Measurements from ENCODE around the gene NOC2L. TPM values are rescaled to one million over a fixed set of nuclear protein-coding genes. Genes with fewer than 3 reads are reported as not detected.
"Not testable (repeated sequence)": the region's sequence is repeated elsewhere in the genome, so short reads cannot be mapped to it uniquely, and the experiment has no call there.

The NOC2L gene
- total RNA-seq, 1 donor from 2014 or later, result 180 TPM

DNA sequence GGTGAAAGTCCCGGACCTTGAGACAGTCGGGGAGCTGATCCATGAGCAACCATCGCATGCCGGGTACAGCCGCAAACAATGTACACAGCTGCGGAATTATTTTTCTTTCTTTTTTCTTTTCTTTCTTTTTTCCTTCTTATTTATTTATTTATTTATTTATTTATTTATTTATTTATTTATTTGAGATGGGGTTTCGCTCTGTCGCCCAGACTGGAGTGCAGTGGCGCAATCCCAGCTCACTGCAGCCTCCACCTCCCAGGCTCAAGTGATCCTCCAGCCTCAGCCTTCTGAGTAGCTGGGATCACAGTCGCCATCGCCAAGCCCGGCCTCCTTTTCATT is 25.4 kb upstream of the NOC2L start:
- Mint-ChIP-seq H3K36me3 (ENCODE audit: low read depth) (no peaks in the 10 kb centered on the region), H3K9me3 (no peaks in the 10 kb centered on the region), H3K4me3 (no peak overlapping the region), H3K27ac (no peak overlapping the region), H3K4me1 (ENCODE audit: low read depth) (no peaks in the 10 kb centered on the region), H3K27me3 (ENCODE audit: insufficient read depth) (peaks cover 24% of the 10 kb centered on the region)
- no peak for DNase-seq (ENCODE audit: low spot score)
- intact Hi-C loops (cut with micrococcal nuclease), result loop anchor here (1.0 to 5.0 kb wide), 3 partner anchors 16 to 308 kb away; partner anchors contain the start of gene HES4

GRCh38 chr1:983798-984475 is 24.9 kb upstream of the NOC2L start:
- H3K27ac Mint-ChIP-seq, result no peak overlapping the region
- peak; percentile 43 for DNase-seq (ENCODE audit: low spot score)
- no peaks in the 10 kb centered on the region for H3K4me1 Mint-ChIP-seq (ENCODE audit: low read depth)
- H3K27me3 Mint-ChIP-seq (ENCODE audit: insufficient read depth), result peaks cover 19% of the 10 kb centered on the region
- intact Hi-C loops (cut with micrococcal nuclease), result loop anchor here (1.0 to 5.0 kb wide), 3 partner anchors 17 to 308 kb away; partner anchors contain the start of gene HES4
- H3K4me3 Mint-ChIP-seq, result no peak overlapping the region
- no peaks in the 10 kb centered on the region for H3K9me3 Mint-ChIP-seq
- no peaks in the 10 kb centered on the region for H3K36me3 Mint-ChIP-seq (ENCODE audit: low read depth)

GRCh38 chr1:982765-983436 is 23.8 kb upstream of the NOC2L start:
- Mint-ChIP-seq H3K27ac (no peak overlapping the region), H3K9me3 (no peaks in the 10 kb centered on the region), H3K36me3 (ENCODE audit: low read depth) (no peaks in the 10 kb centered on the region), H3K4me3 (no peak overlapping the region), H3K4me1 (ENCODE audit: low read depth) (no peaks in the 10 kb centered on the region), H3K27me3 (ENCODE audit: insufficient read depth) (peaks cover 13% of the 10 kb centered on the region)
- DNase-seq (ENCODE audit: low spot score), result no peak
- intact Hi-C loops (cut with micrococcal nuclease), result loop anchor here (5.0 kb wide), 1 partner anchor 309 kb away; no protein-coding TSS in a partner anchor

DNA sequence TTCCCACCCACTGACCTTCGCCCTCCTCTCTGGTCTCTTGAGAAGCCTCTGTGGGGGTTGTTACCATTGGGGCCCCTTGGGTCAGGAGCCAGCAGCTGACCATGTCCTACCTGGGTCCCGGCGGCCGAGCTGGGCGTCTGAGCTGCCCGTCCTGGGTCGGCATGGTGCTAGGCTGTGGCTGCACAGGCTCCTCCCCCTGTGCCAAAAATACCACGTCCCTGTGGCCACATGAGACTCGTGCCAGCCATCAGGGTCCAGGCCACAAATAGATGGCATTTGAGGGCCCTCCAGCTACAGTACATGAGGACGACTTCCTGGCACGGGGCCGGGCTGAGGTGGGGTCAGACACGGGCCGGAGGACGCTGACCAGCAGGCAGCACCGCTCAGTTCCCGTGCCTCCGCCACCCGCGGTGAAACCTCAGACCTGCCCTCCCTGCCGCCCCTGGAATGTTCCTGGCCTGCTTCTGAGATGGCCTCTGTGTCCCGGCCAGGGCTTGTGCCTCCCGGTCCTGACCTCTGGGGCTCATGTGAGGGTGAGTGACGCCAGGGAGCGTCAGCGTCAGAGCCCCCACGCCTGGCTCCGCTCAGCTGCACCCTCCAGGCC is 23.0 kb upstream of the NOC2L start, which contains the start of gene PERM1:
Gene PERM1 (minus strand): TSS at position 139 of the 604 bp plus-strand sequence. CDS start 1,064 bp downstream, outside the sequence.
- no peak for DNase-seq (ENCODE audit: low spot score)
- no peak within 1 kb of the TSS for H3K4me3 Mint-ChIP-seq
- no peak within 1 kb of the TSS for H3K27ac Mint-ChIP-seq
- H3K27me3 Mint-ChIP-seq (ENCODE audit: insufficient read depth), result peaks cover 13% of the 10 kb centered on the region
- no peaks in the 10 kb centered on the region for H3K9me3 Mint-ChIP-seq
- intact Hi-C loops (cut with micrococcal nuclease), result loop anchor here (5.0 kb wide), 1 partner anchor 310 kb away; no protein-coding TSS in a partner anchor
- H3K4me1 Mint-ChIP-seq (ENCODE audit: low read depth), result no peaks in the 10 kb centered on the region
- no peaks in the 10 kb centered on the region for H3K36me3 Mint-ChIP-seq (ENCODE audit: low read depth)

GRCh38 chr1:981491-981954 is 22.5 kb upstream of the NOC2L start:
- no peak overlapping the region for H3K27ac Mint-ChIP-seq
- no peak overlapping the region for H3K4me3 Mint-ChIP-seq
- no peaks in the 10 kb centered on the region for H3K36me3 Mint-ChIP-seq (ENCODE audit: low read depth)
- H3K27me3 Mint-ChIP-seq (ENCODE audit: insufficient read depth), result peaks cover 13% of the 10 kb centered on the region
- intact Hi-C loops (cut with micrococcal nuclease), result loop anchor here (5.0 kb wide), 1 partner anchor 311 kb away; no protein-coding TSS in a partner anchor
- no peaks in the 10 kb centered on the region for H3K4me1 Mint-ChIP-seq (ENCODE audit: low read depth)
- no peaks in the 10 kb centered on the region for H3K9me3 Mint-ChIP-seq
- no peak for DNase-seq (ENCODE audit: low spot score)

DNA sequence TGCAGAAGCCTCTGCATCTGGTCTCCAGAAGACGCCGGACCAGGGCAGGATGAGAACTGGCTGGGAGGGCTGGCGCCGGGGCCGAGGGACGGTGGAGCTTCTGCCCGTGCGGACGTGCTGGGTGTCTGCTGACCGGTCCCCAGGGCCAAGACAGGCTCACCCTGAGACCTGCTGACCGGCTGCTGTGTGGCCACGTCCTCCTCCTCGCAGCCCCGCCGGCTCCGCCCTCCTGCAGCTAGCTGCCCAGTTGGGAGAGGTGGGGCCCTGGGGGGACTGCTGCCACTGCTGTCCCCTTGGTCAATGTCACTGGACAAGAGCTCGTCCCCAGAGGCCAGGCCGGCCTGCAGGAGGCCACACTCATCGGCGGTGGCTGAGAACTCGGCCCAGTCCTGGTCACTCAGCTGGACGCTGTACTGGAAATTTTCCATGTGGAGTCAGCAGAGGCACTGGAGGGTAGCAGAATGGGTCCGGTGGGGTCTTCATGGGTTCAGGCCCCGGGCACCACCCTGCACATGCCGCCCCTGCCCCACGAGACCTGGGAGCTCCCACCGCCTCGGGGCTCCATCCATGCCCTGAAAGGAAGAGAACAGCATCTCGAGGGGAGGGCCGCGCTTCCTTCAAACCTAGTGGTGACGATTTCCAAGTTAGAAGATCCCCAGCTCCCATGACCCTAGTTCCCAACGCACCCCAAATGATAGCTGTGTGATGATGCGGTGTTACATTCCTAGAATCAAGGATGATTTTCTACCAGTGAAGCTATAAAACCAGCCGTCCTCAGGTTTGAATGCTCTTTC is 21.7 kb upstream of the NOC2L start:
- intact Hi-C loops (cut with micrococcal nuclease), result loop anchor here (5.0 kb wide), 1 partner anchor 312 kb away; no protein-coding TSS in a partner anchor
- Mint-ChIP-seq H3K9me3 (no peaks in the 10 kb centered on the region), H3K4me3 (no peak overlapping the region), H3K27ac (no peak overlapping the region), H3K4me1 (ENCODE audit: low read depth) (no peaks in the 10 kb centered on the region), H3K27me3 (ENCODE audit: insufficient read depth) (peaks cover 13% of the 10 kb centered on the region), H3K36me3 (ENCODE audit: low read depth) (no peaks in the 10 kb centered on the region)
- no peak for DNase-seq (ENCODE audit: low spot score)

- Mint-ChIP-seq H3K36me3 (ENCODE audit: low read depth) (no peaks in the 10 kb centered on the region), H3K9me3 (no peaks in the 10 kb centered on the region), H3K4me1 (ENCODE audit: low read depth) (no peaks in the 10 kb centered on the region), H3K4me3 (no peak overlapping the region), H3K27ac (no peak overlapping the region), H3K27me3 (ENCODE audit: insufficient read depth) (peaks cover 15% of the 10 kb centered on the region)
- DNase-seq (ENCODE audit: low spot score), result no peak
- intact Hi-C loops (cut with micrococcal nuclease), result loop anchor here (5.0 kb wide), 1 partner anchor 312 kb away; no protein-coding TSS in a partner anchor
Measured at GRCh38 chr1:980137-980571, 21.1 kb upstream of the NOC2L start.

DNA sequence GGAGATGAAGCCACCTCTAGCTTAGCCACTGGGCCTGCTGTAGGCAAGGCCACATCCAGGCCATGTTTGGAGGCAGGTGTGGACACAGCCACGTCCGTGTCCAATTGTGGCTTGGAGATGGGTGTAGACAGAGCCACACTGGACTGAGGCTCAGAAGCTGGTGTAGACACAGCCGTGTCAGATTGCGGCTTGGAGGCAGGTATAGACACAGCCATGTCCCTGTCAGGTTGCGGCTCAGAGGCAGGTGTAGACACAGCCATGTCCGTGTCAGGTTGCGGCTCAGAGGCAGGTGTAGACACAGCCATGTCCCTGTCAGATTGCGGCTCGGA is 20.7 kb upstream of the NOC2L start:
- no peaks in the 10 kb centered on the region for H3K9me3 Mint-ChIP-seq
- peaks cover 10% of the 10 kb centered on the region for H3K27me3 Mint-ChIP-seq (ENCODE audit: insufficient read depth)
- intact Hi-C loops (cut with micrococcal nuclease), result loop anchor here (5.0 kb wide), 1 partner anchor 313 kb away; no protein-coding TSS in a partner anchor
- DNase-seq (ENCODE audit: low spot score), result no peak
- H3K36me3 Mint-ChIP-seq (ENCODE audit: low read depth), result no peaks in the 10 kb centered on the region
- no peaks in the 10 kb centered on the region for H3K4me1 Mint-ChIP-seq (ENCODE audit: low read depth)
- H3K27ac Mint-ChIP-seq, result no peak overlapping the region
- H3K4me3 Mint-ChIP-seq, result no peak overlapping the region

DNA sequence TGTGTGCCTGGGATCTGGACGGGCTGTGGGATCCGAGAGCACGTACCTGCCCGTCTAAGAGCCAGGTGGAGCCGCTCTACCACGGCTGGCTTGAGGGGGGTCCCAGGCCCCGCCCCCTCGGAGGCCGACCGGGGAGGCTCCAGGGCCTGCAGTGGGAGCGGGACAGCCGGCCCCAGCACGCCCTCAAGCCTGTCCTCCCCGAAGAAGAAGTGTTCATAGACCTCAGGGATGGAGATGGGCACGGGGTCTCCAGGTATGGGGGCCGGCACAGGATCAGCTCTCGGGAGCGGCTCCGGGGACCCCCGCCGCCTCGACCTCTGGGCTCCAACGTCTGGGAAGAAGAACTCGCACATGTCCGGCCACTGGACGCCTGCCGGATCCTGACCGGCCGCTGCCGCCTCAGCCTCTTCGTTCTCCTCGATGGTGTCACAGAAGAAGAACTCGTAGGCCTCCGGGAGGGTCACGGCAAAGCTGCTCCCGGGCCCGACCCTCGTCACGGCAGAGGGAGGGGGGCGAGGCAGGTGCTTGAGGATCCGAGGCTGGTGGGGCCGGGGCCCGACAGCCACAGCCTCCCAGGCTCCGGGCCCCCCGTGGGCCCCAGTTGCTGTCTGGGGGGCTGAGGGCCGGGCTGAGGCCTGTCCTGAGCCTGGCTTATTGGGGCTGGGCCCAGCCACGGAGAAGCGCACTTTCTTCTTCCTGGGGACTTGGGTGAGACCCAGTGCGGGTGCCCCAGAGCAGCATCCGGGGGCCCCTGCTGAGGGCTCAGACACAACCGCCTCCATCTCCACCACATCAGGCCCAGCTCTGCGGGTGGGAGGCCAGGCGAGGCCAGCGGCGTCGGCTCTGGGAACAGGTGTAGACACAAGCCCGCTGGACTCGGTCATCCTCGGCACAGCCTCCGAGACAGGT is 20.0 kb upstream of the NOC2L start:
- Mint-ChIP-seq H3K27me3 (ENCODE audit: insufficient read depth) (peaks cover 10% of the 10 kb centered on the region), H3K4me3 (no peak overlapping the region), H3K9me3 (no peaks in the 10 kb centered on the region), H3K36me3 (ENCODE audit: low read depth) (no peaks in the 10 kb centered on the region), H3K4me1 (ENCODE audit: low read depth) (no peaks in the 10 kb centered on the region), H3K27ac (no peak overlapping the region)
- no peak for DNase-seq (ENCODE audit: low spot score)
- intact Hi-C loops (cut with micrococcal nuclease), result no loop called here

DNA sequence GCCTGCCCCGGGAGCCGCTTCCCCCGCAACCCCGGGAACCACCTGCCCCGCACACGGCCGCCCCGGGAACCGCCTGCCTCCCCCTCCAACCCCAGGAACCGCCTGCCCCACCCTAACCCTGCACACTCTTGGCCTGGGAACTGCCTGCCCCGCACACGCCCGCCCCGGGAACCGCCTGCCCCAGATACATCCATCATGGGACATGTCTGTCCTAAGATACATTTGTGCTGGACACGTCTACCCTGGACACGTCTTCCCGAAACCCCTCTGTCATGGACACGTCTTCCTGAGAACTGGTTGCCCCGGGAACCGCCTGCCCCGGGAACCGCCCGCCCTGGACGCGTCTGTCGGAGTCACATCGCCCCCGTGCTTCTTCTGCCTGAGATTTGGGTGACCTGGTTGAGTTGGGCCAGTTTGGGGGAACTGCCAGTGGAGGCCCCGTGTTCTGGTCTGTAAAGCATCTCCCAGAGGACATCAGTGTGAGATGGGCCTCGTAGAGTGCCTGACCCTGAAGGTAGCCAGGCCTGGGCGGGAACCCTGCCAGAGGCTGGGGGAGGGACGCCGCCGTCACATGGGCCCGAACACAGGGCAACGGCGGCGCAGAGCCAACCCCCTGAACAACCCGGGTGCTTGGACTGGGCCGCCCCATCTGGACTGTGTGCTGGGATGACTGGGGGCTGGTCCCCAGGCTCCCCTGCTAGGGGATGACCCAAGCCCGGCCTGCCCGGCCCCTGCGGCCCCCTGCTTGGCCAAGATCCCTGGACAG is 19.2 kb upstream of the NOC2L start:
- no peak overlapping the region for H3K4me3 Mint-ChIP-seq
- intact Hi-C loops (cut with micrococcal nuclease), result no loop called here

DNA sequence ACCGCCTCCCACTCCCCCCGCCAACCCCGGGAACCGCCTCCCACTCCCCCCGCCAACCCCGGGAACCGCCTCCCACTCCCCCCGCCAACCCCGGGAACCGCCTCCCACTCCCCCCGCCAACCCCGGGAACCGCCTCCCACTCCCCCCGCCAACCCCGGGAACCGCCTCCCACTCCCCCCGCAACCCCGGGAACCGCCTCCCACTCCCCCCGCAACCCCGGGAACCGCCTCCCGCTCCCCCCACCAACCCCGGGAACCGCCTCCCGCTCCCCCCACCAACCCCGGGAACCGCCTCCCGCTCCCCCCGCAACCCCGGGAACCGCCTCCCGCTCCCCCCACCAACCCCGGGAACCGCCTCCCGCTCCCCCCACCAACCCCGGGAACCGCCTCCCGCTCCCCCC is 17.7 kb upstream of the NOC2L start:
- DNase-seq (ENCODE audit: low spot score); H3K27ac Mint-ChIP-seq; H3K27me3 Mint-ChIP-seq (ENCODE audit: insufficient read depth); H3K4me1 Mint-ChIP-seq (ENCODE audit: low read depth); H3K36me3 Mint-ChIP-seq (ENCODE audit: low read depth); H3K9me3 Mint-ChIP-seq; H3K4me3 Mint-ChIP-seq: not testable (repeated sequence)
- intact Hi-C loops (cut with micrococcal nuclease), result loop anchor here (1.0 to 2.0 kb wide), 2 partner anchors 72 to 107 kb away; no protein-coding TSS in a partner anchor

More for the DNA sequence above, 19.2 kb upstream of the NOC2L start:
- no peak for DNase-seq (ENCODE audit: low spot score)
- no peaks in the 10 kb centered on the region for H3K9me3 Mint-ChIP-seq
- peaks cover 9% of the 10 kb centered on the region for H3K27me3 Mint-ChIP-seq (ENCODE audit: insufficient read depth)
- no peaks in the 10 kb centered on the region for H3K4me1 Mint-ChIP-seq (ENCODE audit: low read depth)
- H3K27ac Mint-ChIP-seq, result peak overlapping the region; percentile 13
- H3K36me3 Mint-ChIP-seq (ENCODE audit: low read depth), result no peaks in the 10 kb centered on the region

Data from activated T-helper 1 cell treated with anti-CD3 and anti-CD28 coated beads, Interleukin-12 subunit alpha, Interleukin-12 subunit beta, Interleukin-2, Interleukin-4 antibody, amounts not matched to agents 30 ng/mL and 10 ng/mL and 1 ng/mL, durations not matched to agents 14 hours and 24 hours and 36 hours (primary cell).